ENCODE results near the gene LAMA3.

Gene LAMA3

DNA sequence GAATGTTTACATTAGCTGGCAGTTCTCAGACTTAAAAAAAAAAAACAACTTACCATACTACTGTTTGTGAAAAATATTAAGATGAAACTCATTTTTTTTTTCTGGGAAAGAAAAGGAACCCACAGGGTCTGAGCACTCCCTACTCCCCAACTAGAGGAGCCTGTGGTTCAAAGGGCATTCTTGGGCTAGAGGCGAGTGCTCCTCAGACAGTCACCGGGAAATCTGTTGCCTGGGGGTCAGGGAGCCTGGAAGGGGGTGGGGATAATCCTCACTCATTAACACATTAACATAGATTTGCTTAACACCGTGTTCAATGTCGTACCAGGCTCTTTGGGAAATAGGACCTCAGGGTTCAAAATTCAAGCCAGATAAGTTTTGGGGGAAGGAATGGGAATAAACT is 57.6 kb downstream of the LAMA3 start:
- DNase-seq (ENCODE audit: low read depth): no peak
- H3K4me3 ChIP-seq (ENCODE audit: low read length): no peak overlapping the region
- TF ChIP-seq, protein P1, sequence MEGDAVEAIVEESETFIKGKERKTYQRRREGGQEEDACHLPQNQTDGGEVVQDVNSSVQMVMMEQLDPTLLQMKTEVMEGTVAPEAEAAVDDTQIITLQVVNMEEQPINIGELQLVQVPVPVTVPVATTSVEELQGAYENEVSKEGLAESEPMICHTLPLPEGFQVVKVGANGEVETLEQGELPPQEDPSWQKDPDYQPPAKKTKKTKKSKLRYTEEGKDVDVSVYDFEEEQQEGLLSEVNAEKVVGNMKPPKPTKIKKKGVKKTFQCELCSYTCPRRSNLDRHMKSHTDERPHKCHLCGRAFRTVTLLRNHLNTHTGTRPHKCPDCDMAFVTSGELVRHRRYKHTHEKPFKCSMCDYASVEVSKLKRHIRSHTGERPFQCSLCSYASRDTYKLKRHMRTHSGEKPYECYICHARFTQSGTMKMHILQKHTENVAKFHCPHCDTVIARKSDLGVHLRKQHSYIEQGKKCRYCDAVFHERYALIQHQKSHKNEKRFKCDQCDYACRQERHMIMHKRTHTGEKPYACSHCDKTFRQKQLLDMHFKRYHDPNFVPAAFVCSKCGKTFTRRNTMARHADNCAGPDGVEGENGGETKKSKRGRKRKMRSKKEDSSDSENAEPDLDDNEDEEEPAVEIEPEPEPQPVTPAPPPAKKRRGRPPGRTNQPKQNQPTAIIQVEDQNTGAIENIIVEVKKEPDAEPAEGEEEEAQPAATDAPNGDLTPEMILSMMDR (IDR thresholded peaks at IDR 0.05; ENCODE audit: insufficient read depth, low read depth, low read length, missing control alignments): no peak

- DNase-seq (ENCODE audit: low read depth): no peak
- TF ChIP-seq, protein P1 (IDR thresholded peaks at IDR 0.05; ENCODE audit: insufficient read depth, low read depth, low read length, missing control alignments): no peak
These were observed 63.1 kb downstream of the LAMA3 start for GRCh38 chr18:23752363-23752762.

DNA sequence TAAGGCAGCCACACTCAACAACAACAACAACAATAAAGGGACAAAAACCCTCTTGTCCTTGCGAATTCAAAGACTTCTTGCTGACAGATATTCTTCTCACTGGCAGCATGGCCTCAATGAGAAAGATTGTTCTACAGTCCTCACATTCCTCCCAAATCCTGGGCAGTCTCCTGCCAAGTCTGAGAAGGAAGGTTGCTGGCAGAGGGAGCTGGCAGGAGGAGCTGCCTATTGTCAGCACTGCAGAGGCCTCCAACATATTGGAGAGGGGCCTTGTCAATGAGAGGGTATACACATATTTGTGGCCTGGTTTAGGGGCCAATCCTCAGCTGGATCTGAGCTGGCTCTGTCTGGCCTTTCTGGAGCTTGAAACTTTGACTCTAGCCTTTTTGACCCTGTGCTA is 63.5 kb downstream of the LAMA3 start:
- TF ChIP-seq, protein P1 (IDR thresholded peaks at IDR 0.05; ENCODE audit: insufficient read depth, low read depth, low read length, missing control alignments): no peak
- no peak for DNase-seq (ENCODE audit: low read depth)
- H3K4me3 ChIP-seq (ENCODE audit: low read length): no peak overlapping the region

More at GRCh38 chr18:23752363-23752762, 63.1 kb downstream of the LAMA3 start:
- no peak overlapping the region for H3K4me3 ChIP-seq (ENCODE audit: low read length)

DNA sequence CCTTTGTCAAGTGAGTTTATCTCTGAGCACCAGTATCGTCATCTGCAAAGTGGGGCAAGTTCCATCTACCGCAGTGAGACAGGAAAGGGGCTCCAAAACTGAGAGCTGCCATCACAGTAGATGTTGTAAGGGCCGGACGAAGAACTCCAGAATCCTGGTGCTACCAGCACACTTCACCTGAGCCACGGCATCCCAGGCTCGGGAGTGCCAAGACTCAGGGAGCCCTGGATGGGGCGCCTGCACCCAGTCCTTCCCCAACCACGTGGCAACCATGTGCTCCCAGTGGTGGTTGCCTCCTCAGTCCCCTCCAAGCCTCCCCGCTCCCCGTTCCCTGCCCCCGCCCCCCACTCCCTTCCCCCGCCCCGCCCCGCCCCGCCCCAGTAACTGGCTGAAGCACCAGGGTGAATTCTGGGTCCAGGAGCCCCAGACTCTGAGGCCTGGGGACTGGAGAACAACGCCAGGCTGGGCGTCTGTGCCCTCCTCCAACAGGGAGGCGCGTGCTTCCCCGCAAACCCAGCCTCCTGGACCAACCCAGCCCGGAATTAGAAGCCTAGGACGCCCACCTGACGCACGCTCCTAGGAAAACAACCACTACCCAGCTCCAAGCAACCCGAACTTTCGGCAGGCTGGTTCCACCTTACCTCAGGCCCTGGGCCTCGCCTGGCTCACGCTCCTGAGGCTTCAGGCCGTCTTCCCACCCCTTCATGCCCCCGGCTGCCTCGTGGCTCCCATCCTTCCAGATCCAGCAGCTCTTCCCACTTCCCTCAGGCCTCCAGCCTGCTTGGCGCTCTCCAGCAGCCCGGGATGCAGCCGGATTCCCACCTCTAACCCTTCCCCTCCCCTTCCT is 67.6 kb downstream of the LAMA3 start:
- H3K4me3 ChIP-seq (ENCODE audit: low read length): no peak overlapping the region
- DNase-seq (ENCODE audit: low read depth): no peak
- TF ChIP-seq, protein P1 (IDR thresholded peaks at IDR 0.05; ENCODE audit: insufficient read depth, low read depth, low read length, missing control alignments): no peak

DNA sequence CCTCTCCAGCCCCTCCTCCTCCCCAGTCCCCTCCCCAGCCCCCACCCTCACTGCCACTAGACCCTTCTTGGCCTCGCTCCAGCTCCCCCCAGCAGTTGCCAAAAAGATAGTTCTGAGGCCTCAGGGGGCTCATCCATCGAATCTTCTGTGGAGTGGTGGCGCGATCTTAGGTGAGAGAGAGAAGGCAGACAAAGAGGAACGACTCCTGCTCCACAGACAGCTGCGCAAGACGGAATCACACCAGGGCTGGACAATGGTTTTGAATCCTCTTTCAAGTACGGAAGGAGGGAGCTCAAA is 68.1 kb downstream of the LAMA3 start:
- H3K4me3 ChIP-seq (ENCODE audit: low read length): no peak overlapping the region
- TF ChIP-seq, protein P1 (IDR thresholded peaks at IDR 0.05; ENCODE audit: insufficient read depth, low read depth, low read length, missing control alignments): no peak
- no peak for DNase-seq (ENCODE audit: low read depth)

DNA sequence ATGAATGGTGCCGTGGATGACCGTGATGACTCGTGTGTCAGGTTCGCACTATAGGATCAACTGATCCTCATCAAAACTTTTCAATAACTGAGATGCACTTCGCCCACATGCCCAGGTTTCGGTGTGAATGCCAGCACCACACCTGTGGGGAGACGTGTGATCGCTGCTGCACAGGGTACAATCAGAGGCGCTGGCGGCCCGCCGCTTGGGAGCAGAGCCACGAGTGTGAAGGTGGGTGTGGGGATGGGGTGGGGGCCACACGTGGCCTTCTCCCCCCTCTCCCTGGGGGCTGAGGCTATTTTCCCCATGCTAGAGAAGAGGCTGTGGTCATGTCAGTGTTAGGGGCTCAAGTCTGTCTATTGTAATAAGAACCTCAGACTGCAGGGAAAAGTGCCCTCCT is 69.0 kb downstream of the LAMA3 start:
- no peak overlapping the region for H3K4me3 ChIP-seq (ENCODE audit: low read length)
- TF ChIP-seq, protein P1 (IDR thresholded peaks at IDR 0.05; ENCODE audit: insufficient read depth, low read depth, low read length, missing control alignments): no peak
- DNase-seq (ENCODE audit: low read depth): no peak

GRCh38 chr18:23761941-23762340 is 72.7 kb downstream of the LAMA3 start:
- TF ChIP-seq, protein P1 (IDR thresholded peaks at IDR 0.05; ENCODE audit: insufficient read depth, low read depth, low read length, missing control alignments): no peak
- no peak overlapping the region for H3K4me3 ChIP-seq (ENCODE audit: low read length)
- no peak for DNase-seq (ENCODE audit: low read depth)
